ENCODE results near the gene FRAT1. TPM values are rescaled to one million over a fixed set of nuclear protein-coding genes. Genes with fewer than 3 reads are reported as not detected.
A peak's percentile ranks its signal among the peaks of the same experiment; 100 is the strongest.

Gene FRAT1
- total RNA-seq, 2 experiments from 2014 or later = 6.9 to 7.6 TPM

DNA sequence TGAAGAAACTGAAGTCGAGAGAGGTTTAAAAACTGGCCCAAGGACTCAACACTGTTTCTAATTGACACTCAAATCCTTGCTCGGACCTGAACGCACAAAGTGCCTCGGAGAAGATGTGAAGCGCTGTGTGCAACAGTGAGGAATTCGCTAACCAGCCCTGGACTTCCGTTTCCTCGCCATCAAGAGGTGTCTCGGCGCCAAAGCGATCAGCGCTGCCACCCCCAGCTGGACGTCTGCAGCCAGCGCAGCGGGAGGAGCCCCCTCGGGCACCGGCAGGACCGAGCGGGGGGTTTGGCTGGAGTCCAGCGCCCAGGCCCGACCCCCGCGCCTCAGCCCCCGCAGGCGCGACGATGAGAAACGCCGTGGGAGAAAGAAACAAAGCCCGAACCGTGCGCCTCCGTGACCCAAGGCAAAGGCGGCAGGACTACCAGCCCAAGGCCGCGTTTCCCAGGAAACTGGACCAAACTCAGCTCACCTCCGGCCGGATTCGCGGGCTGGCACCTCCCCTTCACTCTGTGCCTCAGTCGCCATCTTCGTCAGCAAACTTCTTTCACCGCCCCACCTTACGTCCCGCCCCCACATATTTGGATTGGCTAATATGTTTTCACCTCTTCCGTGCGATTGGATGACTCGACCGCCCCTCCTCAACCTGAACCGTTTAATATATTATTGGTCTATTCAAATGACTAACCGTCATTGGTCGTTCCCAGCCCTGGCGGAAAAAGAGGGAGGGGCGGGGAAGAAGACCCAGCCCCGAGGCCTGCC is 26.8 kb upstream of the FRAT1 start, which contains the start of gene ARHGAP19:
ARHGAP19 (minus strand) TSS at position 541 of the 765 bp plus-strand sequence; CDS start at position 531, 10 bp downstream.
- Mint-ChIP-seq H3K36me3 (ENCODE audit: low read depth) (peaks cover 22% of the 10 kb centered on the region), H3K9me3 (no peaks in the 10 kb centered on the region), H3K4me3 (peak within 1 kb of the TSS; percentile 85), H3K4me1 (peaks cover 32% of the 10 kb centered on the region), H3K27me3 (peaks cover 3% of the 10 kb centered on the region), H3K27ac (peak within 1 kb of the TSS; percentile 83)
- DNase-seq = peak; percentile 97
- CTCF ChIA-PET = interaction anchor here (0.5 to 2.3 kb wide), 3 partner anchors 13 to 57 kb away, joined by 3 to 13 read pairs (median 4); no protein-coding TSS in a partner anchor
- POLR2A ChIA-PET = interaction anchor here (1.1 to 4.1 kb wide), 7 partner anchors 11 to 109 kb away, joined by 3 to 21 read pairs (median 8); partner anchors contain the start of genes FRAT1, FRAT2 and RRP12

DNA sequence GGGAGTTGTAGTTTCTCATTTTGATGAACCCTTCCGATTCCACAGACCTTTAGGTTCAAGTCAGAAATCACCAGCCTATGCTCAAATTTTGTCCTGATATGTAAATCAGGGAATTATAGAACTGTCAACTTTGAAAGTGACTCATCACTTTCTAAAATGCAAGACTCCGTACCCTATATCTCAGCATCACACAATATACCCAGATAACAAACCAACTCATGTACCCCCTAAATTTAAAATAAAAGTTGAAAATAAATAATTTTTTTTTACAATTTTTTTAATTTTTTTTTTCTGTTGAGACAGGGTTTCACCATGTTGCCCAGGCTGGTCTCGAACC is 26.2 kb upstream of the FRAT1 start:
- H3K4me1 Mint-ChIP-seq = peaks cover 32% of the 10 kb centered on the region
- no peak overlapping the region for H3K27ac Mint-ChIP-seq
- H3K4me3 Mint-ChIP-seq = peak overlapping the region; percentile 85
- POLR2A ChIA-PET = interaction anchor here (1.7 to 4.1 kb wide), 4 partner anchors 14 to 41 kb away, joined by 5 to 21 read pairs (median 11); partner anchors contain the start of genes FRAT1 and FRAT2
- H3K27me3 Mint-ChIP-seq = peaks cover 3% of the 10 kb centered on the region
- no peak for DNase-seq
- peaks cover 22% of the 10 kb centered on the region for H3K36me3 Mint-ChIP-seq (ENCODE audit: low read depth)
- no peaks in the 10 kb centered on the region for H3K9me3 Mint-ChIP-seq
- CTCF ChIA-PET = interaction anchor here (2.3 kb wide), 1 partner anchor 14 kb away, joined by 13 read pairs; no protein-coding TSS in a partner anchor

DNA sequence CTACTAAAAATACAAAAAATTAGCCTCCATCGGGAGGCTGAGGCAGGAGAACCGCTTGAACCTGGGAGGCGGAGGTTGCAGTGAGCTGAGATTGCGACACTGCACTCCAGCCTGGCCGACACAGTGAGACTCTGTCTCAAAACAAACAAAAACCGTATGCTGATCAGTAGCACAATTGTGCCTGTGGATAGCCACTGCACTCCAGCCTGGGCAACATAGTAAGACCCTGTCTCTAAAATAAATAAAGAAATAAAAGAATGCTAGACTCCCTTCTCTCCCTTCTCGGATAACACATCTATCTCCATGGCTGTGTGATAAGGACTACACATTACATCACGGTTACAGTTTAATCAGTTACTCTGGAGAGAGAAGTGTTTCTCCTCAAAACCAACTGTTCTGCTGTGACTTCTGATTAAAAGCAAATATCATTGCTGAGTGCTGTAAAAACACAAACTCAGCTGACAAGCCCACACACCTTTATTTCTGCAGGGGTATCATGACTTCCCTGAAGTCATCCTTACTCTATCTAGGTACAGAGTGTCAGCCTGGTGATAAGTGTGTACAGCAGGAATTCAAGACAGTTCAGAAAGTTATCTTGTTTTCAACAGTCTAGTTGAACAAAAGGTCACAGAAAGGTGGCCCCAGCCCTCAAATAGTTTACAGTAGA is 21.4 kb upstream of the FRAT1 start:
- Mint-ChIP-seq H3K4me3 (no peak overlapping the region), H3K27ac (no peak overlapping the region), H3K4me1 (peaks cover 11% of the 10 kb centered on the region), H3K9me3 (no peaks in the 10 kb centered on the region), H3K27me3 (peaks cover 3% of the 10 kb centered on the region), H3K36me3 (ENCODE audit: low read depth) (no peaks in the 10 kb centered on the region)
- POLR2A ChIA-PET = no interaction called here
- CTCF ChIA-PET = interaction anchor here (1.3 kb wide), 1 partner anchor 19 kb away, joined by 4 read pairs; no protein-coding TSS in a partner anchor
- DNase-seq = no peak

DNA sequence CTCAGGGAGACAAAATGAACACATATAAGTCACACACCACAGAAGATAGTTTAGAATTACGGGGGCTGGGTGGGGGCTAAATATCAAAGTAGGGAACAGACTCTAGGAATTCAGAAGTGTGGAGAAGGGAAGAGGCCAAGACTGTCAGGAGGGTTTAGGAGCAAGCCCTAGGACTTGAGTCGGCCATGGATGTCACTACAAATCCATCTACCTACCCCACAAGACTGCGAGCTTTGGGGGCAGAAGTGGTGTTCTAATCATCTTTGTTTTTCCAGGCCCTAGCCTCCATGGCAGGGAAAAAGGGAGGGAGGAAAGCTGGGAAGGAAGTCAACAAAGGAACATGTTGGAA is 20.9 kb upstream of the FRAT1 start:
- ChIA-PET CTCF (interaction anchor here (1.3 kb wide), 1 partner anchor 19 kb away, joined by 4 read pairs; no protein-coding TSS in a partner anchor), POLR2A (no interaction called here)
- no peak for DNase-seq
- H3K4me1 Mint-ChIP-seq = peaks cover 9% of the 10 kb centered on the region
- H3K27me3 Mint-ChIP-seq = peaks cover 3% of the 10 kb centered on the region
- H3K4me3 Mint-ChIP-seq = no peak overlapping the region
- H3K27ac Mint-ChIP-seq = no peak overlapping the region
- no peaks in the 10 kb centered on the region for H3K36me3 Mint-ChIP-seq (ENCODE audit: low read depth)
- H3K9me3 Mint-ChIP-seq = no peaks in the 10 kb centered on the region

DNA sequence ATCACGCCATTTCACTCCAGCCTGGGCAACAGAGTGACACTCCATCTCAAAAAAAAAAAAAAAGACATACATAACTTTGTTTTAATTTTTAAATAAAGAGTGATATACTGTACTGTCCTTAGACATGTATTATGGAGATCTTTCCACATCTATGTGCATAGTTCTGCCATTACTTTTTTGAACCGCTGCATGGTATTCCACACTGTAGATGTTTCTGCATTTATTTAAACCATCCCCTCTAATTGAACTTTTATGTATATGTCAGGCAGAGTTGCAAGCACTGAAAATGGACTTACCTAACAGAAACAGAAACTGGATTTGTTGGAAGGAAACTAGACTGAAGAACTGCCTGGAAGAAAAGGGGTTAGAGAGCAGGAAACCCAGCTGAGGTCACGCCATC is 18.1 kb upstream of the FRAT1 start:
- Mint-ChIP-seq H3K9me3 (no peaks in the 10 kb centered on the region), H3K27me3 (no peaks in the 10 kb centered on the region), H3K4me3 (no peak overlapping the region), H3K4me1 (peaks cover 3% of the 10 kb centered on the region), H3K36me3 (ENCODE audit: low read depth) (no peaks in the 10 kb centered on the region), H3K27ac (no peak overlapping the region)
- CTCF ChIA-PET = no interaction called here
- POLR2A ChIA-PET = no interaction called here
- DNase-seq = no peak

DNA sequence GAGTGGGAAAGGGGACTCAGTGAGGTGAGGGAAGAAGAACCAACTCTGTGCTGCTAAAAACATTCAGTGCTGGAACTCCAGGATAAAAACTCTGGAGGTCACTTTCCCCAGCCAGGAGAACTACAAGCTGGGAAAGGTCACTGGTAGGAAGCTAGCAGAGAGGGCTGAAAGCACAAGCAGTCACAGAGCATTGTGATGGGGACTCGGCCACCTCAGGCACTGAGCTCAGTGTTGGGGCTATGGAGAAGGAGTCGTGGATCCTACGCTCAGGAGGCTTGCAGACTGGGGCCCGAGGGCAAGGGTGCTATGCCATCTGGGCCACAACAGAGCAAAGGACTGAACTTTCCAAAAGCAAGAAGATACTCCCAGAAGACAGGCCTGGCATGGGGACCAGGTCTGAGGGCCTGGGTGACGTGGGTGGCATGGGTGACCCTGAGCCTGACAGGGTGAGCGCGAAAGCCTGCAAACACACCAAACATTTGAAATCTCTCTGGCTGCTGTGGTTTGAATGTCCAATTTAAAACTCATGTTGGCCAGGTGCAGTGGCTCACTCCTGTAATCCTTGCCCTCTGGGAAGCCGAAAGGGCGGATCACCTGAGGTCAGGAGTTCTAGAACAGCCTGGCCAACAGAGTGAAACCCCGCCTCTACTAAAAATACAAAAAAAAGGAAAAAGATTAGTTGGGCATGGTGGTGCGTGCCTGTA is 16.8 kb upstream of the FRAT1 start:
- H3K36me3 Mint-ChIP-seq (ENCODE audit: low read depth) = no peaks in the 10 kb centered on the region
- no peak overlapping the region for H3K4me3 Mint-ChIP-seq
- H3K27ac Mint-ChIP-seq = no peak overlapping the region
- DNase-seq = no peak
- ChIA-PET POLR2A (no interaction called here), CTCF (no interaction called here)
- H3K27me3 Mint-ChIP-seq = no peaks in the 10 kb centered on the region
- peaks cover 3% of the 10 kb centered on the region for H3K4me1 Mint-ChIP-seq
- H3K9me3 Mint-ChIP-seq = no peaks in the 10 kb centered on the region

DNA sequence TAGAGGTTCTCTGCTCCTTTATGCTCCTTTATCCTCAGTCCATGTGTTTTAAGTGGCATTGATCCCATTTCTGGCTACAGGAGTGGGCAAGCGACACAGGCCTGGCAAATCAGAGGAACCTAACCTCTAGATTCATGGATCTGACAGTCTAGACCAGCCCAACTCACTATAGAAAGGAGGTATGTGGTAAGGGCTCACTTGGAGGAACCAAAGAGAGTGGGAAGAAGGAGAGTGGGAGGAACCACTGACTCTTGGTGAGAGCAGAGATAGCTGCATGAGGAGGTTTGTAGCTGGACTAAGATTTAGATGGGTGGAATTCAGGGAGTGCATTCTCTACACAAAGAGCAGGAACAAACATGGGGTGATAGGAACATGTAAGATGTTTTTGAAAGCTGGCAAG is 11.6 kb upstream of the FRAT1 start:
- POLR2A ChIA-PET = interaction anchor here (1.0 kb wide), 1 partner anchor 11 kb away, joined by 3 read pairs; the partner anchor contains the start of gene FRAT1
- no peaks in the 10 kb centered on the region for H3K9me3 Mint-ChIP-seq
- H3K4me1 Mint-ChIP-seq = no peaks in the 10 kb centered on the region
- CTCF ChIA-PET = interaction anchor here (1.1 kb wide), 1 partner anchor 27 kb away, joined by 3 read pairs; the partner anchor contains the start of gene FRAT2
- DNase-seq = no peak
- peaks cover 7% of the 10 kb centered on the region for H3K27me3 Mint-ChIP-seq
- no peak overlapping the region for H3K4me3 Mint-ChIP-seq
- no peaks in the 10 kb centered on the region for H3K36me3 Mint-ChIP-seq (ENCODE audit: low read depth)
- H3K27ac Mint-ChIP-seq = no peak overlapping the region

DNA sequence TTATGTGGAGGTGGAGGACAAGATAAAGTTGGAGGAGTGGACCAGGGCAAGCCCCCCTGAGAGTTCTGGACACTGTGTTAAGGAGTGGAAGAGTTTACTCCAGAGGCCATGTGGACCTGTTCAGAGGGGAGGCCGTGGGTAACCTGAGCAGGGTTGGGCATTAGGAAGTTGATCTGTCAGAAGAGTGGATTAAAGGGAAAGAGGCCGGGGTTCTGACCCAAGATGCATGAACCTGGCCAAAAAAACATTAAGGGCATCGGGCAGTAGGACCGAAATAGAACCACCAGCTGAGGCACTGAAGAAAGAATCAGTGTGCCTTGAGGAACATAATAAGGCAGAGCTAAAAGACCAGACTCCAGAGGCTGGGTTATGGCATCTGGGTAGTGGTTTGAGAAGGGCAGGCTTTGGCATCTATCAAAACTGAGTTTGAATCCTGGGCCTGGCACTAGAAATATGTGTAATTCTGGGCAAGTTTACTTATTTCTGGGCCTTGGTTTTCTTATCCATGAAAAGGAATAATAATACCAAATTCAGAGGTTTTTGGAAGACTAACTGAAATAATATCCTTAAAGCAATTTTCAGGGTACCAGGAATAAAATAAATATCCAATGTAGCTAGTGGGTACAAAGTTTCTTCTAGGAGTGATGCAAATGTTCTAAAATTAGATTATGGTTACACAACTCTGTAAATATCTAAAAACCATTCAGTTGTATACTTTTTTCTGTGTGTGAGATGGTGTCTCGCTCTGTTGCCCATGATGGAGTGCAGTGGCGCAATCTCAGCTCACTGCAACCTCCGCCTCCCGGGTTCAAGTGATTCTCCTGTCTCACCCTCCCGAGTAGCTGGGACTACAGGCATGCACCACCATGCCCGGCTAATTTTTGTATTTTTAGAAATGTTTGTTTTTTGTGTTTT is 10.9 kb upstream of the FRAT1 start:
- Mint-ChIP-seq H3K36me3 (ENCODE audit: low read depth) (no peaks in the 10 kb centered on the region), H3K4me1 (no peaks in the 10 kb centered on the region), H3K27me3 (peaks cover 7% of the 10 kb centered on the region), H3K4me3 (no peak overlapping the region), H3K27ac (no peak overlapping the region), H3K9me3 (no peaks in the 10 kb centered on the region)
- CTCF ChIA-PET = interaction anchor here (1.1 kb wide), 1 partner anchor 26 kb away, joined by 3 read pairs; the partner anchor contains the start of gene FRAT2
- DNase-seq = no peak
- POLR2A ChIA-PET = interaction anchor here (1.0 kb wide), 1 partner anchor 11 kb away, joined by 3 read pairs; the partner anchor contains the start of gene FRAT1

DNA sequence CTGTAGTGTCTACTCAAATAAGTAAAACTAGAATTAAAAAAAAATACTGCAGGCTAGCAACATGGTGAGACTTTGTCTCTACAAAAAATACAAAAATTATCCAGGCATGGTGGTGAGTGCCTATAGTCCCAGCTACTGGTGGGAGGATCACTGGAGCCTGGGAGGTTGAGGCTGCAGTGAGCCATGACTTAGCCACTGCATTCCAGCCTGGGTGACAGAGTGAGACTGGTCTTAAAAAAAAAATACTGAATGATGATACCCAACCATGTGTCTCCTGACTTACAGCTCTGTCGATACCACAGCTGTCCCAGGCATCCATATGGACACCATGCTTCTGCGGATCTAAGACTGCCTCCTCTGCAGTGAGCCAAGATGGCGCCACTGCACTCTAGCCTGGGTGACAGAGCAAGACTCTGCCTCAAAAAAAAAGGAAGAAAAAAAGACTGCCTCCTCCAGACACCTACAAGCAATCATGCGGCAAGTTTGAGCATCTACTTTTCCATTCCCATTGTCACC is 7.9 kb upstream of the FRAT1 start:
- Mint-ChIP-seq H3K4me3 (no peak overlapping the region), H3K27ac (no peak overlapping the region), H3K27me3 (peaks cover 7% of the 10 kb centered on the region), H3K9me3 (no peaks in the 10 kb centered on the region), H3K4me1 (no peaks in the 10 kb centered on the region), H3K36me3 (ENCODE audit: low read depth) (no peaks in the 10 kb centered on the region)
- ChIA-PET CTCF (no interaction called here), POLR2A (interaction anchor here (0.6 kb wide), 1 partner anchor 1152 kb away, joined by 3 read pairs; no protein-coding TSS in a partner anchor)
- DNase-seq = no peak

DNA sequence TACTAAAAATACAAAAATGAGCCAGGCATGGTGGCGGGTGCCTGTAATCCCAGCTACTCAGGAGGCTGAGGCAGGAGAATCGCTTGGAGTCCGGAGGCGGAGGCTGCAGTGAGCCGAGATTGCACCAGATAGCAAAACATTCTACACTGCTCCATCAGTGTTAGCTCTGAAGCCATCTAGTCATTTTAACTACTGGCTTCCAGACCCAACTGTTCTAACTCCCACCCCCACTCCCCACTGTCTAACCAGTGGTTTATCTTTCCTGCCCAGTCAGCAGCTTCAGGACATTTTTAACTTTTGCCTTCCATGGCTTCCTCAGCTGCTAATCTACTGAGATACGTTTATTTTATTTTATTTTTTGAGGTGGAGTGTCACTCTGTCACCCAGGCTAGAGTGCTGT is 6.2 kb upstream of the FRAT1 start:
- Mint-ChIP-seq H3K4me1 (peaks cover 1% of the 10 kb centered on the region), H3K4me3 (no peak overlapping the region), H3K27ac (no peak overlapping the region), H3K36me3 (ENCODE audit: low read depth) (no peaks in the 10 kb centered on the region), H3K9me3 (no peaks in the 10 kb centered on the region), H3K27me3 (peaks cover 3% of the 10 kb centered on the region)
- ChIA-PET POLR2A (no interaction called here), CTCF (interaction anchor here (1.6 kb wide), 1 partner anchor 20 kb away, joined by 3 read pairs; no protein-coding TSS in a partner anchor)
- no peak for DNase-seq

DNA sequence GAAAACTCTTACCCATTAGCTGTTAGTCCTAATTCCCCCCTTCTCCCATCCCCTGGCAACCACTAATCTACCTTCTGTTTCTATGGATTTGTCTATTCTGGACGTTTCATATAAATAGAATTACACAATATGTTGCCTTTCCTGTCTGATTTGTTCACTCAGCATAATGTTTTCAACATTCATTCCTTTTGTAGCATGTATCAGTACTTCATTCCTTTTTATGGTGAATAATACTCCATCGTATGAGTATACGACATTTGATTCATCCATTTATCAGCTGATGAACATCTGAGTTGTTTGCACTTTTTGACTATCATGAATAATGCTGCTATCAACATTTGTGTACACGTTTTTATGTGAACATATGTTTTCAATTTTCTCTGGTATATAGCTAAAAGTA is 4.4 kb upstream of the FRAT1 start:
- Mint-ChIP-seq H3K27ac (no peak overlapping the region), H3K4me1 (peaks cover 6% of the 10 kb centered on the region), H3K27me3 (peaks cover 2% of the 10 kb centered on the region), H3K36me3 (ENCODE audit: low read depth) (no peaks in the 10 kb centered on the region), H3K9me3 (no peaks in the 10 kb centered on the region), H3K4me3 (no peak overlapping the region)
- CTCF ChIA-PET = no interaction called here
- POLR2A ChIA-PET = interaction anchor here (0.7 kb wide), 1 partner anchor 12 kb away, joined by 3 read pairs; no protein-coding TSS in a partner anchor
- no peak for DNase-seq

Measured in activated CD4-positive, alpha-beta memory T cell treated with anti-CD3 and anti-CD28 coated beads, Interleukin-2, amount 10 ng/mL, durations not matched to agents 7 days and 5 days (primary cell).